Measurements from ENCODE around the gene RFTN1. TPM values are rescaled to one million over a fixed set of nuclear protein-coding genes. Genes with fewer than 3 reads are reported as not detected.

The RFTN1 gene
- total and polyA plus RNA-seq, 9 of the 15 experiments (the other 6 are each of a cell fraction or from before 2014, with no cell fraction given) = 0.08 to 0.51 (median 0.11) TPM; not detected in 6

DNA sequence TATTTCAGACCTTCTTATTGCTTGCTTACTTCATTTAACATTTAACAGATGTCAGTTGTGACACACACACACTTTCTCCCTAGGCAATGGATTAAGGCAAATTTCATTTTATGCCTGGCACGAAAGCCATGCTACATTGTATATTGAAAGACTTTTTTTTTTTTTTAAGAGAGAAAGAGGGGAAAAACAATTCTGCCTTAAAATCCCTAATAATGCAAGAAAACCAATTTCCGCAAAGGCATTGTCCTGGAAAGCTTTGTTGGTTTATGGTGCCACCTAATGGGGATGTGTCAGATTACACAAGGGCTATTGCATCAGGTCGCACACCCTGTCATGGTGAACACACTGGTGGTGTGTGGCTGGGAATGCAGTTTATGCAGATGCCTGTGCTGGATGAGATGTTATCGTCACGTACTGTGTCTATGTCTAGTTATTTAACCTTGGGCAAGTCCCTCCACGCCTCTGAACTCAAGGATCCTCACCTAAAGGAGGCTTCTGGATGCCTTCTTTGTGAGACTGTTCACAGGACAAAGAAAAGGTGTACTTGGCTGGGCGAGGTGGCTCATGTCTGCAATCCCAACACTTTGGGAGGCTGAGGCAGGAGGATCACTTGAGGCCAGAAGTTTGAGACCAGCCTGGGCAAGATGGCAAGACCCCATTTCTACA, 37.3 kb upstream of the RFTN1 start (continued):
- TF ChIP-seq ZKSCAN8 (CRISPR knock-in tag; IDR thresholded peaks at IDR 0.05) (no peak), KAT2B (IDR thresholded peaks at IDR 0.05; ENCODE audit: low read depth, low read length) (no peak), TRIM28 (IDR thresholded peaks at IDR 0.05) (no peak), KLF10 (CRISPR knock-in tag; IDR thresholded peaks at IDR 0.05) (no peak), DACH1 (IDR thresholded peaks at IDR 0.05; ENCODE audit: partially characterized antibody) (no peak), HDAC8 (tag; IDR thresholded peaks at IDR 0.05) (no peak), MTA1 (IDR thresholded peaks at IDR 0.05; ENCODE audit: borderline replicate concordance) (no peak), PURB (CRISPR knock-in tag; IDR thresholded peaks at IDR 0.05; ENCODE audit: low read depth) (no peak), HNRNPH1 (optimal IDR thresholded peaks at IDR 0.05; ENCODE audit: low read depth, low read length) (no peak), ZNF75A (CRISPR knock-in tag; IDR thresholded peaks at IDR 0.05) (0 out of 2 replicates have a peak, but pooled peaks have one; percentile 26), DPF2 (IDR thresholded peaks at IDR 0.05) (0 out of 2 replicates have a peak, but pooled peaks have one; percentile 49), FOXM1 (IDR thresholded peaks at IDR 0.05; ENCODE audit: low read depth) (no peak), FOXM1 (CRISPR knock-in tag; IDR thresholded peaks at IDR 0.05; ENCODE audit: low read depth) (no peak), ZNF707 (CRISPR knock-in tag; conservative IDR thresholded peaks at IDR 0.05) (no peak), TARDBP (IDR thresholded peaks at IDR 0.05) (peak; percentile 15; the same call in 1 of the 2 replicates), PHF20 (IDR thresholded peaks at IDR 0.05; ENCODE audit: partially characterized antibody) (no peak), FOXA3 (CRISPR knock-in tag; conservative IDR thresholded peaks at IDR 0.05 in 1 of 2, IDR thresholded peaks at IDR 0.05 in 1 of 2) (0 out of 4 replicates have a peak, but pooled peaks of 1 of the 2 experiments have one; percentile 23), PTRF (tag; IDR thresholded peaks at IDR 0.05) (no peak), ZNF175 (CRISPR knock-in tag; IDR thresholded peaks at IDR 0.05; ENCODE audit: low read depth) (no peak), SAP30 (IDR thresholded peaks at IDR 0.05; ENCODE audit: borderline replicate concordance, insufficient read depth, low read depth, low read length, poor library complexity, severe bottlenecking) (no peak)
- TF ChIP-seq, protein P1, sequence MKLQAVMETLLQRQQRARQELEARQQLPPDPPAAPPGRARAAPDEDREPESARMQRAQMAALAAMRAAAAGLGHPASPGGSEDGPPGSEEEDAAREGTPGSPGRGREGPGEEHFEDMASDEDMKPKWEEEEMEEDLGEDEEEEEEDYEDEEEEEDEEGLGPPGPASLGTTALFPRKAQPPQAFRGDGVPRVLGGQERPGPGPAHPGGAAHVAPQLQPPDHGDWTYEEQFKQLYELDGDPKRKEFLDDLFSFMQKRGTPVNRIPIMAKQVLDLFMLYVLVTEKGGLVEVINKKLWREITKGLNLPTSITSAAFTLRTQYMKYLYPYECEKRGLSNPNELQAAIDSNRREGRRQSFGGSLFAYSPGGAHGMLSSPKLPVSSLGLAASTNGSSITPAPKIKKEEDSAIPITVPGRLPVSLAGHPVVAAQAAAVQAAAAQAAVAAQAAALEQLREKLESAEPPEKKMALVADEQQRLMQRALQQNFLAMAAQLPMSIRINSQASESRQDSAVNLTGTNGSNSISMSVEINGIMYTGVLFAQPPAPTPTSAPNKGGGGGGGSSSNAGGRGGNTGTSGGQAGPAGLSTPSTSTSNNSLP (IDR thresholded peaks at IDR 0.05; ENCODE audit: borderline replicate concordance, low read depth, low read length) = no peak
- TF ChIP-seq, protein P2, sequence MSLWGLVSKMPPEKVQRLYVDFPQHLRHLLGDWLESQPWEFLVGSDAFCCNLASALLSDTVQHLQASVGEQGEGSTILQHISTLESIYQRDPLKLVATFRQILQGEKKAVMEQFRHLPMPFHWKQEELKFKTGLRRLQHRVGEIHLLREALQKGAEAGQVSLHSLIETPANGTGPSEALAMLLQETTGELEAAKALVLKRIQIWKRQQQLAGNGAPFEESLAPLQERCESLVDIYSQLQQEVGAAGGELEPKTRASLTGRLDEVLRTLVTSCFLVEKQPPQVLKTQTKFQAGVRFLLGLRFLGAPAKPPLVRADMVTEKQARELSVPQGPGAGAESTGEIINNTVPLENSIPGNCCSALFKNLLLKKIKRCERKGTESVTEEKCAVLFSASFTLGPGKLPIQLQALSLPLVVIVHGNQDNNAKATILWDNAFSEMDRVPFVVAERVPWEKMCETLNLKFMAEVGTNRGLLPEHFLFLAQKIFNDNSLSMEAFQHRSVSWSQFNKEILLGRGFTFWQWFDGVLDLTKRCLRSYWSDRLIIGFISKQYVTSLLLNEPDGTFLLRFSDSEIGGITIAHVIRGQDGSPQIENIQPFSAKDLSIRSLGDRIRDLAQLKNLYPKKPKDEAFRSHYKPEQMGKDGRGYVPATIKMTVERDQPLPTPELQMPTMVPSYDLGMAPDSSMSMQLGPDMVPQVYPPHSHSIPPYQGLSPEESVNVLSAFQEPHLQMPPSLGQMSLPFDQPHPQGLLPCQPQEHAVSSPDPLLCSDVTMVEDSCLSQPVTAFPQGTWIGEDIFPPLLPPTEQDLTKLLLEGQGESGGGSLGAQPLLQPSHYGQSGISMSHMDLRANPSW (CRISPR knock-in tag; IDR thresholded peaks at IDR 0.05) = no peak
- TF ChIP-seq, protein P3, sequence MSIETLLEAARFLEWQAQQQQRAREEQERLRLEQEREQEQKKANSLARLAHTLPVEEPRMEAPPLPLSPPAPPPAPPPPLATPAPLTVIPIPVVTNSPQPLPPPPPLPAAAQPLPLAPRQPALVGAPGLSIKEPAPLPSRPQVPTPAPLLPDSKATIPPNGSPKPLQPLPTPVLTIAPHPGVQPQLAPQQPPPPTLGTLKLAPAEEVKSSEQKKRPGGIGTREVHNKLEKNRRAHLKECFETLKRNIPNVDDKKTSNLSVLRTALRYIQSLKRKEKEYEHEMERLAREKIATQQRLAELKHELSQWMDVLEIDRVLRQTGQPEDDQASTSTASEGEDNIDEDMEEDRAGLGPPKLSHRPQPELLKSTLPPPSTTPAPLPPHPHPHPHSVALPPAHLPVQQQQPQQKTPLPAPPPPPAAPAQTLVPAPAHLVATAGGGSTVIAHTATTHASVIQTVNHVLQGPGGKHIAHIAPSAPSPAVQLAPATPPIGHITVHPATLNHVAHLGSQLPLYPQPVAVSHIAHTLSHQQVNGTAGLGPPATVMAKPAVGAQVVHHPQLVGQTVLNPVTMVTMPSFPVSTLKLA (conservative IDR thresholded peaks at IDR 0.05) = peak; percentile 27 to 44; a peak in 3 of 4 replicates
